ENCODE results near the gene TRRAP.
"Not testable (repeated sequence)": the region's sequence is repeated elsewhere in the genome, so short reads cannot be mapped to it uniquely, and the experiment has no call there.

TRRAP gene

DNA sequence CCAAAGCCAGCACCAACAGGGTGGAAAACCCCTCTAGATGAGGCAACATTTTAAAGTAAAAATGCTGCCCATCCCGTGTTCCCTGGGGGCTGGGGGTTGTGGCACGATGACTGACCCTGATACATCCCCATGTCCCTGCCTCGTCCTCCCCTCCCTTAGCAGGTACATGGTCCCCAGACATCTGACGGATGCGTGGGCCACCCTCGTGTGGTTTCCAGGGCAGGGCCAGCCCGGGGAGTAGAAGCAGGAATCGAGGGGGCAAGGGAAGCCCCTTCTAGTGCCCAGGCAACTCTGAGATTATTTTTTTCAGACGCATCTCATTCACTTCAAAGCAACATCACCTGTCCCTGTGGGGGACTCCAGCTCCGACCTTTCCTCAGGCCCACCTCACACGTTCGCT lies 12.0 kb upstream of the TRRAP start:
- DNase-seq (ENCODE audit: low read depth in 2 of 2): no peak

DNA sequence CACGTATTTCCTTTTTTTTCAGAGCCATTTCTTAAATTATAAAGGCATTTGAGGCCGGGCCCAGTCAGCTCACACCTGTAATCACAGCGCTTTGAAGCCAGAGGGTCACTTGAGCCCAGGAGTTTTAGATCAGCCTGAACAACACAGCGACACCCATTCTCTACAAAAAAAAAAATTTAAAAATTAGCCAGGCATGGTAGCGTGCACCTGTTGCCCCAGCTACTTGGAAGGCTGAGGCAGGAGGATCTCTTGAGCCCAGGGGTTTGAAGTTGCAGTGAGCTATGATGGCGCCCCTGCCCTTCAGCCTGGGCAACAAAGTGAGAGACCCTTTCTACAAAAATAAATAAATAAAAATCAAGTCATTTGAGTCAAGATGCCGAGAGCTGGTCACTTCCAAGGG lies 11.6 kb upstream of the TRRAP start:
- DNase-seq (ENCODE audit: low read depth in 2 of 2): no peak

DNA sequence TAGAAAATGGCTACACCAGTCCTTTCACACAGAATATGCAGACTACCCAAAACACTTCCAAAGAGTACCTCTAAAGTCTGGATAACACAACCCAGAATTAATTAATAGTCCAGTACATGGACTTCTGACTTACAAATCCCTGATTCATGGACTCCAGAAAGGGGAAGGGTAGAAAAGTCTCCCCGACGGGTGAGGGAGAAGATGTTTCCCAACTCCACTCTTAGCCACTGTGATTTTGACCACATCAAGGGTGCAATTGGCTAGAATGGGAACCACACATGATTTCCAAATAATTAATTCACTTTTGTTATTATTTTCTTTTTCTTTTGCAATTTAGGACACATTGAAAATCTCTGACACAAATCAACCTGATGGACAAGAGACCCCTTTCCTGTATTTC lies 9.9 kb upstream of the TRRAP start:
- no peak for DNase-seq (ENCODE audit: low read depth in 2 of 2)

DNA sequence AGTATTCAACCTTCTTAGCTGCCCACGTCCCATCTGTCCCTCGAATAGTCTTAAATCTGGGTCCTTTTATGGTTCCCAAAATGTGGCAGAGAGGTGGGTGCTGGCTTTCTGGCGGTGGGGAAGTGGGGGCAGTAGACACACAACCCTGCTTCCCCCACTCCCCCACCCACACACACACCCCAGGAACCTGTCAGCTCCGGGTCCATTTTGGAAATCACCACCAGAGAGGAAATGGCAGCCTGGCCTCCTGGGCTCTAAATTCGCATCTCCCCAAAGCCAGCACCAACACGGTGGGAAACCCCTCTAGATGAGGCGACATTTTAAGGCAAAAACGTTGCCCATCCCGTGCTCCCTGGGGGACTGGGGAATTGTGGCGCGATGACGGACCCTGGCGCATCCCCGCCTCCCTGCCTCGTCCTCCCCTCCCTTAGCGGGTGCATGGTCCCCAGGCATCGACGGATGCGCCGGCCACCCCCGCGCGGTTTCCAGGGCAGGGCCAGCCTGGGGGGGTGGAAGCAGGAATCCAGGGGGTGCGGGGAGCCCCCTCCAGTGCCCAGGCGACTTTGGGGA lies 9.2 kb upstream of the TRRAP start:
- no peak for DNase-seq (ENCODE audit: low read depth in 2 of 2)

DNA sequence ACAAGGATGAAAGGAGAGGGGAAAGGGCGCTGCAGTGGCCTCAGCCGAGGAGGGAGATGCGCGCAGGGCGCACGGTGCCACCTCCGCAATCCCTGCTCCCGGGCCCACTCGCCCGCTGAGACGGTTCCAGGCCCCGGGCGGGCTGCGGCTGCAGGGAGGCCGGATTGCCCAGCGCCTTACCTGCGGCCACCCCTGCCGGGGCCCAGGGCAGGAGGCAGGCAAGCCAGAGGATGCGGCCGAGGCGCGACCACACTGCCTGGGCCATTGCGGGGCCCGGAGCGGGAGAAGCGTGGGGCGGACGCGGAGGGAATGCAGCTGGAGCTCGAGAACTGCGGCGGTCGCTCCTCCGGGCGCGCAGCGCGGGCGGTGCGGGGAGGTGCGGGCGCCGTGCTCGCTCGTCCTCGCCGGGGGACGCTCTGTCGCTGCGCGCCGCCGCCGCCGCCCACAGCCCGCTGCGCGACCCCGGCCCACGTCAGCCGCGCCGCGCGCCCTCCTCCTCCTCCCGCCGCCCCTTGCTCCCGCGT lies 8.7 kb upstream of the TRRAP start, which contains the start of gene TMEM130:
TSS of gene TMEM130 (minus strand) at position 418 of the 524 bp plus-strand sequence. CDS start at position 265, 153 bp downstream.
- no peak for DNase-seq (ENCODE audit: low read depth in 2 of 2)

DNA sequence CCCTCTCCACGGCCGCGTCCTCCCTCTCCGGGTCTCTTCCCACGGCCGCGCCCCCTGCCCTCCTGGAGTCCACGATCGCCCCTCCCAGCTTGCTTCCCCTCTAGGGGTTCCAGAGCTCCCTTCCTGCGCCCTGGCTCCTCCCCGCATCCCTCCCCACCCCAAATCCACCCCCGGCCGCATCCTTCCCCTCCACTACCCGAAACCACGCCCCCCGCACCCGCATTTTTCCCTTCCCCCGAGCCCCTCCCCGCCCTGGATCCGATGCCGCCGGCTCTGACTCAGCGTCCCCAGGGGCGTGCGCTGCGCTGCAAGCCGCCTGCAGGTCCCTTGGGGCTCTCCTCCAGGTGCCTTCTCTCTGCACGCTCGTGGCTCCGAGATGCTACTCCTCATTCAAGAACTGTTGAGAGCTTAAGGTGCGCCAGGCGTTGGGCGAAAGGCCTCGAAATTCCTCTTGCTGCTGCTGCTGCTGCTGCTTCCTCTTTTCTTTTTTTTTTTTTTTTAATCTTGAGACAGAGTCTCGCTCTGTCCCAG lies 8.1 kb upstream of the TRRAP start:
- DNase-seq (ENCODE audit: low read depth in 2 of 2): peak; percentile 55 to 66

DNA sequence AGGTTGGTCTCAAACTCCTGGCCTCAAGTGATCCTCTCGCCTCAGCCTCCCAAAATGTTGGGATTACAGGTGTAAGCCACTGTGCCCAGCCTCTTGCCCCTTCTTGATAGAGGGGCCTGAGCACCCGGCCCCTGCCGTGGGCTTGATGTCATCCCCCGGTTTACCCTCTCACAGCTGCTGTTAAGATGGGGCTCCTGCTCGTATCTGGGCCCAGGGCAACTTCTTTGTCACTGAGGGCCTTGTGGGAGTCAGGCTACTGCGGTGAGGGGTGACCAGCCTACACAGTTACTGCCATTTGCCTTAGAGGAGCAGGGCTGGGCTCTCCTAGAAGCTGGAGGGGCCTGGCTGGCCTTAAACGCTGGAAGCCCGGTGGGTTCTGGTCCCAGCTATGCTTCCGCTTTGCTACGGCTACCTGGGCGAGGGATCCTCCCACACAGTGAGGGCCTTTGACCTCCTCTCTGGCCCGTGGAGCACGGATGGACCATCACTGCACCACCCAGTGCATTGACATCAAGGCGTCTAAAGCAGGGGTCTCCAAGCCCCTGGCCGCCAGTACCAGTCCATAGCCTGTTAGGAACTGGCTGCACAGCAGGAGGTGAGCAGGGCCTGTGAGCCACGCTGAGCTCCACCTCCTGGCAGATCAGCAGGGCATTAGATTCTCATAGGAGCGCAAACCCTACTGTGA lies 7.4 kb upstream of the TRRAP start:
- DNase-seq (ENCODE audit: low read depth in 2 of 2): no peak

DNA sequence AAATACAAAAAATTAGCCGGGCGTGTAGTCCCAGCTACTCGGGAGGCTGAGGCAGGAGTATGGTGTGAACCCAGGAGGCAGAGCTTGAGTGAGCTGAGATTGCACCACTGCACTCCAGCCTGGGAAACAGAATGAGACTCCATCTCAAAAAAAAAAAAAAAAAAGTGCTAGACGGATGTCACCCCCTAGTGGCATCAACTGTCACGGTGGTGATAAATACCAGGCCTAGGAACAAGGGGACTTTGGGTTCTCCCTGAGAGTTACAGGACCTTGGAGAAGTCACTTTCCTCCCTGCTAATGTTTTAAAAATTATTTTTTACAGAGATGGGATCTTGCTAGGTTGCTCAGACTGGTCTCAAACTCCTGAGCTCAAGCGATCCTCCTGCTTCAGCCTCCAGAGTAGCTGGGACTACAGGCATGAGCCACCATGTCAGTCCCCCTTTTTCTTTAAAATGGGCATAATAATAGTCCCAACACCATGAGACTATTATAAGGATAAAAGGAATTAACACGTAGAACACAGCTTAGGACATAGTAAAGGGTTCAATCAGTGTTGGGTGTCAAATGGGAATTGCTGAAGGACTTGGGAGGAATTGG lies 5.9 kb upstream of the TRRAP start:
- DNase-seq (ENCODE audit: low read depth in 2 of 2): no peak

DNA sequence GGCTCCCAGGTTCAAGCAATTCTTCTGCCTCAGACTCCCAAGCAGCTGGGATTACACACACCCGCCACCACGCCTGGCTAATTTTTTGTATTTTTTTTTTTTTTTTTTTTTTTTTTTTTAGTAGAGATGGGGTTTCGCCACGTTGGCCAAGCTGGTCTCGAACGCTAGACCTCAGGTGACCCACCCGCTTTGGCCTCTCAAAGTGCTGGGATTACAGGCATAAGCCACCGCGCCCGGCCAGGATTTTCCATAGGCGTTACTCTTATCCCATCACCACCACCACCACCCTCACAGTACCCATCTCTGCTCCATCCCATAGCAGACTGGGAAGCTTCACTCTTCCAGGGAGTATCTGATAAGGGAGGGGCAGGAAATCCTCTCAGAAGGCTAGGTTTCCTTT lies 4.7 kb upstream of the TRRAP start:
- DNase-seq (ENCODE audit: low read depth in 2 of 2): not testable (repeated sequence)

DNA sequence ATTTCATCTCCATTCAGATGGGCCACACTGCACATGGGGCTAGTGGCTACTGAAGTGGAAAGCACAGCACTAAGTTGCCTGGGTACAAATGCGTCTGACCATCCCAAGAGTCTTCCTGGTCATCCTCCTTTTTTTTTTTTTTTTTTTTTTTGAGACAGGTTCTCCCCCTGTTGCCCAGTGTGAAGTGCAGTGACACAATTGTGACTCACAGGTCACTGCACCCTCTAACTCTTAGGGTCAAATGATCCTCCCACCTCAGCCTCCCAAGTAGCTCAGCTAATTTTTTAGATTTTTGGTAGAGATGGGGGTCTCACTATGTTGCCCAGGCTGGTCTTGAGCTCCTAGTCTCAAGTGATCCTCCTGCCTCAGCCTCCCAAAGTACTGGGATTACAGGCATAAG lies 3.4 kb upstream of the TRRAP start:
- no peak for DNase-seq (ENCODE audit: low read depth in 2 of 2)

DNA sequence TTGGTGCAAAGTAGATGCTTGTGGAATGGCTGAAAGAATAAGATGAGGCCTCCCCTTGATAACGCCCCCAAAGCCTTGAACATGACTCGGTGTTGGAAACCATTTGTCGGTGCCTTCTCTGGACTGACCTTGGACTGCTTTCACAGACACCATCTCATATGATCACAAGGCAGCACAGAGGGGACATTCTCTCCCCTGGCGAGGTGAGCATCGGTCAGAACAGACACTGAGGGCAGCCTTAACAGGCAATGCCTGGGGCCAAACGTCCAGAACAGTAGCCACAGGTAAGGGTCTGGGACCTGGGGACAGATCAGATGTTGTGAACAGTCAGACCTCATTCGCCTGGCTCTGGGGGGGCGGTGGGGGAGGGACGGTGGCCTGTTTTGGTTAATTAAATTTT lies 2.8 kb upstream of the TRRAP start:
- no peak for DNase-seq (ENCODE audit: low read depth in 2 of 2)

DNA sequence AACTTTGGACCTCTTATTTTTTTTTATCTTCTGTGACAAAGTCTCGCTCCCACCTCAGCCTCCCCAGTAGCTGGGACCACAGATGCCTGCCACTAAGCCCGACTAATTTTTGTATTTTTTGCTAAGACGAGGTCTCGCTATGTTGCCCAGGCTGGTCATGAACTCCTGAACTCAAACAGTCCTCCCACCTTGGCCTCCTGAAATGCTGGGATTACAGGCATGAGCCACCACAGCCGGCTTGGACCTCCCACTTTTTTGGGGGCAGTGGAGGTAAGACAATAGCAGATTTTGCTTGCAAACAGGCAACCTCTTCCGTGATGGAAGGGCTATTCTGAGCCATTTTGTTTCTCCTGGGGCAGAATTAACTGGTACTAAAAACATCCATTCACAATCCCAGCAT lies 1.2 kb upstream of the TRRAP start:
- no peak for DNase-seq (ENCODE audit: low read depth in 2 of 2)

DNA sequence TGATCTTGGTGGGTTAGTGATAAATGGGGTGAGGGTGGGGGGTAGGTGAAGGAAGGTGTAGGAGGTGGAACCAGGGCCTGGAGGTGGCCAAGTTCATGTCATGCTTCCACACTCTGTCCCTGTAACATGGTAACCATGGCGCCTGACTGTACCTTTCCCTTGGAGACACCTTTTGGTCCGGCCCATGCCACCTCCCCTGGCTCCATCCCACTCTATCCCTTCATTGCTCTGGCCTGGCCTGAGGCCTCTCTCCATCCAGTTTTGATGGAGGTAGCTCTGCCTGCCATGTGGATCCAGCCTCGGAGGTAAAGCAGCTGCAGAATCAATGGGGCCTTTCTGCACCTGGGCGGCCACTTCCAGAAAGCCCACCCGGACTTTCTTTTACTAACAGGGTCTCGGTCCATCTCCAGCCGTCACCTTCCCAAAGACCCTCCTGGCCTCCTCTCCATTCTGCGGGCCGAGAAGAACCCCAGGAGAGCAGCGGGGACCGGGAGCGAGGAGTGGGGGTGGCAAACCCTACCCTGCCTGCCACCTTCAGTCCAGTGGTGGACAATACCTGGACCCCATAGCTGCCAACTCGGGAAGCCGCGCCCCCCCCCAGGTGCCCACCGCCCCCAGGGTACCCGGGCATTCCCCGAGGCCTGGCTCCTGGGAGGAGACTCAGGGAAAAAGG lies 504 bp upstream of the TRRAP start:
- DNase-seq (ENCODE audit: low read depth in 2 of 2): no peak

DNA sequence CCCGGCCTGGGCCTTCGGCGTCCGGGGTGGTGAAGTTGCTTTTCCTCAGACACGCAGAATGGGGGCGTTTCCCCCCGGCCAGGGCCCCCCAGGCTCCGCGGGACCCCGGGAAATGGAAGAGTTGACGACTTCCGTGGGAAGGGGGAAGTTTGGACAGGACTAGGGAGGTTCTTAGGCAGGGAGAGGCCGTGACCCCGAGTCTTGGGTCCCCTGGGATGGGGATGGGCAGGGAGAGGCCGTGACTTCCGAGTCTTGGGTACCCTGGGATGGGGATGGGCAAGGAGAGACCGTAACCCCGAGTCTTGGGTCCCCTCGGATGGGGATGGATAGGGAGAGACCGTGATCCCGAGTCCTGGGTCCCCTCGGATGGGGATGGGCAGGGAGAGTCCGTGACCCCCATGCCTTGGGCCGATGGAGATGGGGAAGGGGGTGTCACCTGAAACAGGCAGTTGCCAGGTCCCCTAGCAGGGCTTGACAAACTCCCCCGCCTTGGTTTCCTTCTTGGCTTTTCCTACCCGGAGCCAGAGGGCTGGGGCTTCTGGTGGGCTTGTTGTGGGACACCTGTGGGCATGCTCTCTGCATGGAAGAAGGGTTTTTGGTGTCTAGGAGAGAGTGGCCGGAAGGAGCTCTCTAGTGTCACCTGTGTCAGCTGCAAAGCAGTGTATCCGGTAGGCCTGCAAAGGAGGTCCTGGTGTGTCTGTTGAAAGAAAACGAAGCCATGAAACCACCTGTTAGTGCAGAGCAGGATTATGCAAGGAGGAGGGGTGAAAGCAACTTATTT lies 1.1 kb downstream of the TRRAP start:
- peak; percentile 14 to 37 for DNase-seq (ENCODE audit: low read depth in 2 of 2)

DNA sequence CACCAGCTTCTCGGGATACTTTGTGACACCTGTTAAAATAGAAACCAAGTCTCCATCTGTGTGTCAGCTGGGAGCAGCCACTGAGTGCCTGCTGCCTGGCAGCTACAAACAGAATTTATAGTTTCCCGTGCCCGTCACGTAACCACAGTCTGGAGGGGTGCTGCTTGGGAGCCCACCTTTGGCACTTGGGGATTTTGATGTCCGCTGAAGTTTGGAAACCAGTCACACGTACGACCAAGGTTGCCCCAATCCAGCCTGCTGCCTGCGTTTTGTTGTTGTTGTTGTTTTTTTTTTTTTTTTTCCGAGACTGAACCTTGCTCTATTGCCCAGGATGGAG lies 1.6 kb downstream of the TRRAP start:
- no peak for DNase-seq (ENCODE audit: low read depth in 2 of 2)

DNA sequence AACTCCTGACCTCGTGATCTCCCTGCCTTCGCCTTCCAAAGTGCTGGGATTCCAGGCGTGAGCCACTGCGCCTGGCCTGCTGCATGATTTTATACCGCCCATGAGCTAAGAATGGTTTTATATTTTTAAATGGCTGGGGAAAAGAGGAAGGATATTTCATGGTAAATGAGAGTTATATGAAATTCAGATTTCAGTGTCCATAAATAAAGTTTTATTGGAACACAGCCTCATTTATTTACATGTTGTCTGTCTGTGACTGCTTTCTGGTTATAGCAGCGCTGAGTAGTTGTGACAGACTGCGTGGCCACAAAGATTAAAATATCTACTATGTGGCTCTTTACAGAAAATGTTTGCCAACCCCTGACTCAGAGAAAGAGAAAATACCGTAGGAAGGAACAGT lies 2.2 kb downstream of the TRRAP start:
- no peak for DNase-seq (ENCODE audit: low read depth in 2 of 2)

DNA sequence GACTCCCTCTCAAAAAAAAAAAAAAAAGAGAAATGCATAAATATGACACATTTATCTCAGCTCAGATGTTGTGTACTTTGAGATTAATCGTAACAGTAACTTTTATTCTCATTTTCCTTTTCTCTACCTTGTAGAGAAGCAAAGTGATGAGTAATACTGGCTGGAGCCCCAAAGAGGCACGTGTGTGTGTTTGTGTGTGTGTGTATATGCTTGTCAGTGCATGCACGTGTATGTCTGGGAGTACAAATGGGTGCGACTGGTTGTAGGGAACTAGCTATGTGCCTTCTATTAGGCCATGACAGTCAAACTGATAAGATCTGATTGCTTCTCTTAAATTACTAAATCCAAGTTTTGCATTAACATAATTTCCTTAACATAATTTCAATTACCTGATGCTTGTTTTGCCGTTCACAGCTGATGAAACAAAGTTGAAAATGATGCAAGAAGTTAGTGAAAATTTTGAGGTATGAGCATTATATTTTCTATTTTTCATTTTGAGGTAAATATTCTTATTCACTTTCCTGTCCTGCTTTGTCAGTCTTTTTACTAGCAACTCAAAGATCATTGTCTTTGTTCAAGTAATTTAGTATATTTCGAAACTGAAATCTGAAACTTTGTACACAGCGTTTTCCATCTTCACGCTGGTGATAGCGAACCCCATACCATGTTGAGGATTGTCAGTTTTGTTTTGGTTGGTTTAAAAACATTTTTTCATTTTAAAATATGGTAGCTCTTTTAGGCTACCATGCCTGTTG lies 3.4 kb downstream of the TRRAP start:
- DNase-seq (ENCODE audit: low read depth in 2 of 2): no peak

DNA sequence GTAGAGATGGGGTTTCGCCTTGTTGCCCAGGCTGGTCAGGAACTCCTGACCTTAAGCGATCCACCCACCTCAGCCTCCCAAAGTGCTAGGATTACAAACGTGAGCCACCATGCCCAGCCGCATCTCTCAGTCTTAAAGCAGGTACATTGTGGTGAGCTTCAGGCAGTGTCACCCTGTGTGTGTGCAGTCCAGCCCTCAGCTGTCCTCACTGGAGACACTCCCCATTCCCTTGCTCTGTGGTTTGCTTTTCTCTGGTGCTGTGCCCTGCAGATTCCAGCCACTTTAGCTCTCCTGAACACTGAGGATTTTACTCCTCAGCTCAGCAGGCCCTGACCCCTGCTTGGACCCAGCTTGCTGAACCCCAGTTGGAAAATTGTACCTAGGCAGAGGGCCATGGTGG lies 6.1 kb downstream of the TRRAP start:
- no peak for DNase-seq (ENCODE audit: low read depth in 2 of 2)

DNA sequence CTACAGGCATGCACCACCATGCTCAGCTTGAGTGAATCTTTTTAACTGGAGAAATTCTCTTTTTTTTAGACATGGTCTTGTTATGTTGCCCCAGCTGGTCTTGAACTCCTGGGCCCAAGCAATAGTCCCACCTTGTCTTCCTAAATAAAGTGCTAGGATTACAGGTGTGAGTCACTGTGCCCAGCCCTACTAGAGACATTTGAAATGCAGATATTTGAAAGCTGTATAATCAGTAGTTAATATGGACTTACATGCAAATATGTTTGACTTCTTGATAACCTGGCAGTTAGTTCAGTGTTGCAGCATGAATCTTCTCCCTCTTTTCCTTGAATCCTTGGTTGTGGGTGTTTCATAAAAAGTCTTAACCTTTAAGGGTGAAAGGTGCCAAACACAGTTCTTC lies 8.7 kb downstream of the TRRAP start:
- DNase-seq (ENCODE audit: low read depth in 2 of 2): no peak

DNA sequence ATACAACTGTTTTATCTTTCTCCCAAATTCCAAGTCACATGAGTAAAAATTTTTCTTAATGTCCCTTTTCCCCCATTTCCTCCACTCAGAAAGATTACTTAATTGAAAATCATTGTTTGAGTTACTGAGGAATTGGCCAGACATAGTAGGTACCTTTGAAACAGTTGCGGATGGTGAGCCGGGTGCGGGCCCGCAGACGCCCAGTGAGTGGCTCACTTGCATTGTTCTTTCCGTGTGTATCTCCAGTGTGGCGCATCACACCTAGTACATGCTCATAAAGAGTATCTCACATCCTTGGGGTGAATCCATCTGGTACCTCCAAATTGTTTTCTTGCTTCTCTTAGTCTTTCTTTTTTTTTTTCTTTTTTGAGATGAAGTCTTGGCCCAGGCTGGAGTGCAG lies 14.3 kb downstream of the TRRAP start:
- no peak for DNase-seq (ENCODE audit: low read depth in 2 of 2)

DNA sequence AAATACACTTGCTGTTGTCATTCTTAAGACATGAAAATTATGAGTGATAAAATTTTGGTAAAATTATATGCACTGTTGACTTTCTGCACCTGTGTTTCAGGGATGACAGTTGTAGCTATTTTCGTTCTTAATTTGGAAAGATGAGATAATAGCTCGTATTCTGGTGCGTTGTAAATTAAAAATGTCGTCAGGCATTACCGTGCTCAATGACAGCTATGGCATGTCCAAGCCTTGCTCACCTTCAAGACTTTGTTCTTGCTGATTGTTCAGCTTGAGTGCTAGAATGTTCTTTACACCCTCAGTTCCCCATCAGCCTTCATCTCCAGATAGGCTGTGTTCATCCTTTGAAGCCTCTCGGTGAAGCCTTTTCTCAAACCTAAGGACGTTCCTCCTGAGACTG lies 21.5 kb downstream of the TRRAP start:
- DNase-seq (ENCODE audit: low read depth in 2 of 2): no peak

Measured in stimulated activated CD8-positive, alpha-beta memory T cell treated with anti-CD3 and anti-CD28 coated beads, Interleukin-15, amount 100 ng/mL, for 4 hours (primary cell).